T47D (cell line): ENCODE data around the gene ATP13A1.

Source experiments
- DNase-seq, 2 experiments: peaks; one replicate each; pipeline versions ENCODE4 v3.0.0 to v3.0.0-alpha.2; 2011 to 2012; ENCODE audit warnings: low read depth in 1 of 2, low spot score in 1 of 2
- JUND ChIP-seq: IDR thresholded peaks from 2 replicates; pipeline ENCODE4 v1.6.1; 2012; ENCODE audit warnings: low read depth
- in situ Hi-C: cut with HindIII; loops from 2 replicates; pipeline ENCODE4 v1.10.0; 2016; ENCODE audit warnings: low sequenced_read_pairs, low pct_unique_long_range_greater_than_20kb

ATP13A1 gene

GRCh38 chr19:19597809-19598306, 65.6 kb downstream of the ATP13A1 start:
- no peak for DNase-seq
- in situ Hi-C loops = no loop called here
- no peak for TF ChIP-seq JUND
